GM18861 (cell line): ENCODE data around the gene ERMAP.
"Not testable (repeated sequence)": the region's sequence is repeated elsewhere in the genome, so short reads cannot be mapped to it uniquely, and the experiment has no call there.

Source experiments
- ATAC-seq: cut with Tn5 transposase; IDR thresholded peaks from one replicate; pipeline ENCODE4 v1.9.1; 2021; ENCODE audit not compliant: unreplicated experiment

ERMAP gene

GRCh38 chr1:42841440-42842147, 24.7 kb downstream of the ERMAP start:
- no peak for ATAC-seq

GRCh38 chr1:42844592-42845140, 27.7 kb downstream of the ERMAP start:
- ATAC-seq, result no peak

- no peak for ATAC-seq
Measured at GRCh38 chr1:42845193-42845592, 28.3 kb downstream of the ERMAP start.

GRCh38 chr1:42845866-42846256, 28.9 kb downstream of the ERMAP start:
- ATAC-seq, result no peak

GRCh38 chr1:42846257-42847110, 29.6 kb downstream of the ERMAP start, which contains the start of gene ZNF691:
Gene ZNF691, plus strand, starts transcription at chr1:42846613. Its CDS starts 3,046 bp downstream, at chr1:42849659.
- peak; percentile 73 for ATAC-seq

GRCh38 chr1:42847111-42847595, 30.2 kb downstream of the ERMAP start:
- no peak for ATAC-seq

GRCh38 chr1:42847721-42848460, 31.0 kb downstream of the ERMAP start:
- ATAC-seq, result no peak

GRCh38 chr1:42848823-42849537, 32.1 kb downstream of the ERMAP start:
- no peak for ATAC-seq

GRCh38 chr1:42849944-42850343, 33.0 kb downstream of the ERMAP start:
- ATAC-seq, result no peak

GRCh38 chr1:42851420-42851819, 34.5 kb downstream of the ERMAP start:
- no peak for ATAC-seq

GRCh38 chr1:42851960-42852607, 35.2 kb downstream of the ERMAP start:
- no peak for ATAC-seq

- ATAC-seq, result no peak
Measured at GRCh38 chr1:42852608-42852980, 35.7 kb downstream of the ERMAP start.

- ATAC-seq, result no peak
Measured at GRCh38 chr1:42853116-42853884, 36.4 kb downstream of the ERMAP start.

GRCh38 chr1:42856554-42856953, 39.6 kb downstream of the ERMAP start:
- not testable (repeated sequence) for ATAC-seq

GRCh38 chr1:42859366-42859765, 42.4 kb downstream of the ERMAP start:
- ATAC-seq, result not testable (repeated sequence)

GRCh38 chr1:42860339-42861013, 43.6 kb downstream of the ERMAP start:
- ATAC-seq, result no peak

GRCh38 chr1:42861014-42861399, 44.1 kb downstream of the ERMAP start:
- no peak for ATAC-seq

GRCh38 chr1:42866549-42866948, 49.6 kb downstream of the ERMAP start:
- ATAC-seq, result no peak

- ATAC-seq, result not testable (repeated sequence)
Measured at GRCh38 chr1:42868466-42868865, 51.5 kb downstream of the ERMAP start.
